Measurements from ENCODE around the gene HMBS.
A peak's percentile ranks its signal among the peaks of the same experiment; 100 is the strongest.

HMBS gene

DNA sequence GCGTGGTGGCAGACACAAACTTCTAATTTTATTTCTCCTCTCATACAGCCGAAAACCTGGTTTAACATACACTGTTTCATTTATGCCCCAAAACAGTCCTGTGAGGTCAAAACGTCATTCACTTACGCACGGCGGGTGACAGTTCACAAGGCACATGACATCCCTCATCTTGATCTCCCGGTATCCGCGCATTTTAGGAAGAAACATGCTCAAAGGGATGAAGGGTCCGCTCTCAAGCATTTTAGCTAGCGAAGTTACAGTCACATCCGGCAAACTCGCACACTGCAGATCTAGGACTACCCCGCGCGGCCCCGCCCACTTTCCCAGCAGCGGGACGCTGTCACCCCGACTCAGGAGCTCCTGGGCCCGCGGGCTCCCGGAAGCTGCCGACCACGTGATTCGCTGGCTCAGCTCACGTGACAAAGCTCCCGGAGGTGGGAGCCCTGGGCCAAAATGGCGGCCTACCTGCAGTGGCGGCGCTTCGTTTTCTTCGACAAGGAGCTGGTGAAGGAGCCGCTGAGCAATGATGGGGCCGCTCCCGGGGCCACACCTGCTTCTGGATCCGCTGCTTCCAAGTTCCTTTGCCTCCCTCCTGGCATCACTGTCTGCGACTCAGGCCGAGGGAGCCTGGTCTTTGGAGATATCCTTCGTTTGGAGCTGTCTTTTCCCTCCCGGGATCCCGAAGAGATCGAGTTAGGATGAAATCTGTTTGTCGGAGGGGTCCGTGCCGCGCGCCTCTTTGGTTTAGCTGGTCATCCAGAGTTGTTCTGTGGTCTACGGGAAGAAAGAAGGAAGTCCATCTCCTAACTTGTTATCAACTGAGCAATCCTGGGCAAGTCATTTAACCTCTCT, 17.1 kb upstream of the HMBS start, which contains the start of gene VPS11:
Gene VPS11 (plus strand): TSS at position 448 of the 852 bp plus-strand sequence. CDS start 6 bp downstream, at position 454.
- TF ChIP-seq, protein P1, sequence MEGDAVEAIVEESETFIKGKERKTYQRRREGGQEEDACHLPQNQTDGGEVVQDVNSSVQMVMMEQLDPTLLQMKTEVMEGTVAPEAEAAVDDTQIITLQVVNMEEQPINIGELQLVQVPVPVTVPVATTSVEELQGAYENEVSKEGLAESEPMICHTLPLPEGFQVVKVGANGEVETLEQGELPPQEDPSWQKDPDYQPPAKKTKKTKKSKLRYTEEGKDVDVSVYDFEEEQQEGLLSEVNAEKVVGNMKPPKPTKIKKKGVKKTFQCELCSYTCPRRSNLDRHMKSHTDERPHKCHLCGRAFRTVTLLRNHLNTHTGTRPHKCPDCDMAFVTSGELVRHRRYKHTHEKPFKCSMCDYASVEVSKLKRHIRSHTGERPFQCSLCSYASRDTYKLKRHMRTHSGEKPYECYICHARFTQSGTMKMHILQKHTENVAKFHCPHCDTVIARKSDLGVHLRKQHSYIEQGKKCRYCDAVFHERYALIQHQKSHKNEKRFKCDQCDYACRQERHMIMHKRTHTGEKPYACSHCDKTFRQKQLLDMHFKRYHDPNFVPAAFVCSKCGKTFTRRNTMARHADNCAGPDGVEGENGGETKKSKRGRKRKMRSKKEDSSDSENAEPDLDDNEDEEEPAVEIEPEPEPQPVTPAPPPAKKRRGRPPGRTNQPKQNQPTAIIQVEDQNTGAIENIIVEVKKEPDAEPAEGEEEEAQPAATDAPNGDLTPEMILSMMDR (IDR thresholded peaks at IDR 0.05; ENCODE audit: low read depth, low read length, missing control alignments), result no peak
- peak; percentile 76 for DNase-seq (ENCODE audit: extremely low read depth, low read depth)
- H3K4me3 ChIP-seq (replicated peaks; ENCODE audit: low read depth, low read length), result peak within 1 kb of the TSS; percentile 99

DNA sequence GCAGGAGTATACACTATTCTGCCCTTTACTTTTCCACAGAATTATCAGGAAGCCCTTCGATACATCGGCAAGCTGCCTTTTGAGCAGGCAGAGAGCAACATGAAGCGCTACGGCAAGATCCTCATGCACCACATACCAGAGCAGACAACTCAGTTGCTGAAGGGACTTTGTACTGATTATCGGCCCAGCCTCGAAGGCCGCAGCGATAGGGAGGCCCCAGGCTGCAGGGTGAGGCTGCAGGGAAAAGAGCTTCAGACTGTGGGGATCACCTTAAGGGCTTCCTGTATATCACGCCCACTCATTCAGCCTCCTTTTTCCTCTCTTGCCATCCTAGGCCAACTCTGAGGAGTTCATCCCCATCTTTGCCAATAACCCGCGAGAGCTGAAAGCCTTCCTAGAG, 6.8 kb upstream of the HMBS start:
- H3K4me3 ChIP-seq (replicated peaks; ENCODE audit: low read depth, low read length), result no peak overlapping the region
- TF ChIP-seq, protein P1 (IDR thresholded peaks at IDR 0.05; ENCODE audit: low read depth, low read length, missing control alignments), result no peak
- no peak for DNase-seq (ENCODE audit: extremely low read depth, low read depth)

DNA sequence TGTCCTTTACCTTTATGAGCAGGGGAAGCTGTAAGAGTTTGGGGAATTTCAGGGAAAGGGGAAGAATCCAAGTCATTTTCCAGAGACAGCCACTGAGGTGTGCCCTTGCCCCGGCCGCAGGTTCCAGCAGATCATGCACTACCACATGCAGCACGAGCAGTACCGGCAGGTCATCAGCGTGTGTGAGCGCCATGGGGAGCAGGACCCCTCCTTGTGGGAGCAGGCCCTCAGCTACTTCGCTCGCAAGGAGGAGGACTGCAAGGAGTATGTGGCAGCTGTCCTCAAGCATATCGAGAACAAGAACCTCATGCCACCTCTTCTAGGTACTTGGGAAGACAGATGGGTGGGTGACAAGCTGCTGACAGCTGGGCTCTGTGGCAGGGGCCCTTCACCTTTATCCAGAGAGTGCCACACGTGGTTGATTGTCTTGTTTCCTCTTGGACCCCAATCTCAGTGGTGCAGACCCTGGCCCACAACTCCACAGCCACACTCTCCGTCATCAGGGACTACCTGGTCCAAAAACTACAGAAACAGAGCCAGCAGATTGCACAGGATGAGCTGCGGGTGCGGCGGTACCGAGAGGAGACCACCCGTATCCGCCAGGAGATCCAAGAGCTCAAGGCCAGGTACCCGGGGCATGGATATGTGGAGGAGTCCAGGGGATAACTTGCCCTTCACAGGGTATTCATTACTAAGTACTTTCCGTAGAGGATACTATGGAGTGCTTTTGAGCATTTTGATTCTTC, 5.8 kb upstream of the HMBS start:
- DNase-seq (ENCODE audit: extremely low read depth, low read depth), result no peak

DNA sequence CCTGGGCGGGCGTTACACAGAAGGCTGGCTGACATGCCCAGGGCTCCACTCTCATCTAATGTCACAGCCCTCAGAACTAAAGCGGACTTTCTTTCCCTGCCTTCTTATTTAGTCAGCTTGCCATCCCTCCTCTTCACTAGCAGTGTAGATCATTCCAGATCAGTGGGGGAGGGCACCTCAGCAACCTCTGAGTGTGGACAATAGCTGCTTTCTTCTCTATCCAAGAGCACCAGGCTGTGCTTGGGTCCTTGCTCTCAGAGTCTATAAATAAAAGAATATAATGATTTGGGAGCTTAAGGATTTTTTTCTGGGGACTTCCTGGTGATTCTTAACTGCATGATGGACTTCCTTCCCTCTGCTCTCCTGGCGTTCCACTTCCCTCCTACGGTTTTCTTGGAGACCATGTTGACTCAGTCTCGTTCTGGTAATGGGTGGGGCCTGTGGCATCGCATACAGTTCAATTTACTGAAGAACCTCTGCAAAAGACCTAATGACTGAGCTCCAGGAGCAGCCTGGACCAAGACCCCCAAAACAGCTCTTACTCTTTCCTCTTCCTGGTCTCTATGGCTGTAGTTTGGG, 2.9 kb upstream of the HMBS start:
- TF ChIP-seq, protein P1 (IDR thresholded peaks at IDR 0.05; ENCODE audit: low read depth, low read length, missing control alignments), result no peak
- H3K4me3 ChIP-seq (replicated peaks; ENCODE audit: low read depth, low read length), result no peak overlapping the region
- DNase-seq (ENCODE audit: extremely low read depth, low read depth), result no peak

More for the DNA sequence above, 5.8 kb upstream of the HMBS start:
- TF ChIP-seq, protein P1 (IDR thresholded peaks at IDR 0.05; ENCODE audit: low read depth, low read length, missing control alignments), result no peak
- no peak overlapping the region for H3K4me3 ChIP-seq (replicated peaks; ENCODE audit: low read depth, low read length)

DNA sequence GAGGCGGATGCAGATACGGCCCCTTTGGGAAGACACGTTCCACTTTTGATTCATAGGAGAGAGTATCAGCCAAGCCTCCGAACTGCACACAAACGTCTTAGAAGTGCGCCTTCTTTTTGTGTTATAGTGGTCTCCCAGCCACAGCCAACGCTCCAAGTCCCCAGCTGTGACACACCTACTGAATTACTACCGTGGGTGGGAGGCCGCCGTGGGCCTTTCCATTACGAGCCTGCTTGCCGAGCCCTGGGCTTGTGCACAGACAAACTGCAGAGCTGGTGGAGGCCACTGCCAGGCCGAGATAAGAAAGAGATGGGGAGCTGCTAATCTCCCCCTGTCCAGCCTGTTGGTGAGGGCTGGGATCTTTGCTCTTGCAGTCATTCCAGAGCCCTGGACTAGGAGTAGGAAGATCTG, 761 bp downstream of the HMBS start:
- H3K4me3 ChIP-seq (replicated peaks; ENCODE audit: low read depth, low read length), result peak overlapping the region; percentile 73
- no peak for DNase-seq (ENCODE audit: extremely low read depth, low read depth)
- TF ChIP-seq, protein P1 (IDR thresholded peaks at IDR 0.05; ENCODE audit: low read depth, low read length, missing control alignments), result no peak

DNA sequence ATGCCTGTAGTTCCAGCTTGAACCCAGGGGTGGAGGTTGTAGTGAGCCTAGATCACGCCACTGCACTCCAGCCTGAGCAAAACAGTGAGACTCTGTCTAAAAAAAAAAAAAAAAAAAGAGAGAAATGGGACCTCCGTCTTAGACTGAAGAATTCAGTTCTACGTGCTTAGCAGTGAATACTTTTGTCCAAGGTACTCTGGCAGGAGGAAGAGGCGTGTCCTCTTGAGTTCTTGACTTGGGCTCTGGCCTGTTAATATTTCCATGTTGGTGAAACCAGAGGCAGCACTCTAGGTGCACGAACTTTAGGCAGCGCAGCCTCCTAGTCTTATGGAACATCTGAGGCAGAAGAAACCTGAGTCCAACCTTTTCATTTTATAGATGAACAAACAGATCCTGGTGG, 2.4 kb downstream of the HMBS start:
- H3K4me3 ChIP-seq (replicated peaks; ENCODE audit: low read depth, low read length), result no peak overlapping the region
- TF ChIP-seq, protein P1 (IDR thresholded peaks at IDR 0.05; ENCODE audit: low read depth, low read length, missing control alignments), result no peak
- DNase-seq (ENCODE audit: extremely low read depth, low read depth), result no peak

All from HFF-Myc (cell line).